Coronary artery (tissue), 2 donors: ENCODE results near the gene UBXN1.
"Not testable (repeated sequence)": the region's sequence is repeated elsewhere in the genome, so short reads cannot be mapped to it uniquely, and the experiment has no call there.

ENCODE experiments used
- DNase-seq: peaks from one replicate; pipeline ENCODE4 v3.0.0-alpha.2; 2017; ENCODE audit warnings: low spot score
- H3K27ac ChIP-seq, 2 donors: fragments of 200-600 bp; sonication (generic); one replicate each; pipeline ENCODE4 v1.5.1; 2016 to 2019
- H3K4me3 ChIP-seq: fragments of 200-600 bp; sonication (generic); 2 replicates; pipeline ENCODE4 v1.5.1; 2016; ENCODE audit warnings: mild to moderate bottlenecking, moderate library complexity
- CTCF ChIP-seq: fragments of 200-600 bp; sonication (generic); IDR thresholded peaks from one replicate; pipeline ENCODE4 v1.5.1; 2019; ENCODE audit warnings: antibody characterized with exemption

UBXN1 gene

DNA sequence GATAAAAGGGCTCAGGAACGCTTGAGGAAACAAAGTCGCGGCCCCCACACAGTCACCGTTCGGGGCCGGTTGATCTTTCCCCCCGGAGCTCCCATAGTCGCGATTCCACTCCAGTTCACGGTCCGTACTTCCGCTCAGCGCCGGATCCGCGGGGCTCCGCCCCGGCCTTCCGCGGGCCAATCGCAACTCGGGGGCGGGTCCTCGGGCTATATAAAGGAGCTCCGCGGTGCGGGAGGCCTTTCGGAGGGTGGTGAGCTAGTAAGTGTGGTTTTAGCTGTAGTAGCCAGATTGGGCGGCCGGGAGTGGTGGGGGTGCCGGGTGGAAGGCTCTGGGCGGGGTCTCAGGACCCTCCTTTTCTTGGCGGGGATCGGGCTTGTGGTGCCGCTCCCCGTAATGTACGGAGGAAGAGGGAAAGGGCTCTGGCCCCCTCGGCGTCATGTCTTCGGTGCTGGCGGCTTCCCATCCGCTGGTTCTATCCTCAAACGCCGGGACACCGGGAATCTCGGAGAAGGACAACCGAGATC lies 13.7 kb downstream of the UBXN1 start, which contains the start of the genes C11orf98 and CSKMT:
Gene C11orf98, minus strand, starts transcription at position 136 of the 524 bp plus-strand sequence. Its CDS starts 41 bp downstream, at position 95.
Gene CSKMT, plus strand, starts transcription at position 238 of the 524 bp plus-strand sequence. CDS start 568 bp downstream, outside the sequence.
- peak; percentile 98 for DNase-seq
- Histone ChIP-seq H3K27ac (peak within 1 kb of the TSS; percentile 55 to 93), H3K4me3 (peak within 1 kb of the TSS; percentile 86)
- no peak for TF ChIP-seq CTCF

- Histone ChIP-seq H3K4me3 (peak overlapping the region; percentile 86), H3K27ac (peak overlapping the region; percentile 55 to 93)
- no peak for TF ChIP-seq CTCF
- DNase-seq, result no peak
Measured at GRCh38 chr11:62664405-62665074, 14.3 kb downstream of the UBXN1 start.

- Histone ChIP-seq H3K4me3 (no peak overlapping the region), H3K27ac (no peak overlapping the region)
- TF ChIP-seq CTCF, result no peak
- DNase-seq, result no peak
Measured at GRCh38 chr11:62656796-62657429, 22.0 kb downstream of the UBXN1 start.

- no peak for DNase-seq
- H3K27ac ChIP-seq, result no peak overlapping the region
- H3K4me3 ChIP-seq, result no peak overlapping the region
- no peak for TF ChIP-seq CTCF
Measured at GRCh38 chr11:62654297-62654696, 24.6 kb downstream of the UBXN1 start.

DNA sequence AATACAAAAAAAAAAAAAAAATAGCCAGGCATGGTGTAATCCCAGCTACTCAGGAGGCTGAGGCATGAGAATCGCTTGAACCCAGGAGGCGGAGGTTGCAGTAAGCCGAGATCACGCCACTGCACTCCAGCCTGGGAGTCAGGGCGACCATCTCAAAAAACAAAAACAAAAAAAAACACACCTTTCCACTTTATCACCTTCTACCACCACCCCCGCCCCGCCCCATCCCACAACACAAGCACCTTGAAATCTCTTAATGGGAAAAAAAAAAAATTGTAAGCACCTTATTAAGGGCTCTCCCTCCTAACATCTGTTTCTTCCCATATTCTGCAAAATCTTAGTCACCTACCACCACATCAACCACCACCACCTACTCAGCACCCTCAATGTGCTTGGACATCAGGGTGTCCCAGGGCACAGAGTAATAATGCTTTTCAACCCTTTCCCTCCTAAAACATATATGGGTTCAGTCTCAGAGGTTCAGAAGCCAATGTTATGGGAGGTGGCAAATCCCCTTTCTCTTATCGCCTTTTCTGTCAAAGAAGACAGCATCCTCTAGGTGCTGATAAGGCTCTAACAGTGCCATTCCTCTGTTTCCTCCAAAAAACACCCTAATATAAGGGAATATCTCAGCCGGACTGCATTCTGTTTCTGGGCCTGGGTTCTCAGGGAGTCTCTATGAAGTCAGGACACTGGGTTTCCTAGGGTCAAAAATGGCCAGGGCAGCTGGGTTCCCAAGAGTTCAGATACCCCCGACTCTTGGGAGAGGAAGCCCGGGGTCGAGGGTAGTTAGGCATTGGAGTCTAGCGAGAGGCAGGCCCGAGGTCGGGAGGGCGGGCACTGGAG lies 26.5 kb downstream of the UBXN1 start:
- no peak for DNase-seq
- peak overlapping the region; percentile 96 for H3K4me3 ChIP-seq
- no peak for TF ChIP-seq CTCF
- peak overlapping the region; percentile 81 to 95 for H3K27ac ChIP-seq

GRCh38 chr11:62650283-62650682 lies 28.6 kb downstream of the UBXN1 start:
- H3K27ac ChIP-seq, H3K4me3 ChIP-seq, DNase-seq: not testable (repeated sequence)

GRCh38 chr11:62649486-62649885 lies 29.4 kb downstream of the UBXN1 start:
- no peak for DNase-seq
- no peak for TF ChIP-seq CTCF
- H3K27ac ChIP-seq, result no peak overlapping the region
- no peak overlapping the region for H3K4me3 ChIP-seq
